H9 (cell line): ENCODE measurements around the gene CDH1. TPM values are rescaled to one million over a fixed set of nuclear protein-coding genes. Genes with fewer than 3 reads are reported as not detected.

Source experiments
- DNase-seq: peaks from one replicate; pipeline ENCODE4 v3.0.0-alpha.2; 2017
- H2AFZ ChIP-seq: one replicate; pipeline ENCODE4 v1.6.1; 2013; ENCODE audit warnings: mild to moderate bottlenecking, low read length, control low read depth, moderate library complexity
- H2AK5ac ChIP-seq: 2 replicates; pipeline ENCODE4 v1.6.1; 2013; ENCODE audit warnings: low read length, control low read depth, mixed read lengths; ENCODE audit not compliant: insufficient read length
- H2BK120ac ChIP-seq: one replicate; pipeline ENCODE4 v1.6.1; 2013; ENCODE audit warnings: low read depth, mild to moderate bottlenecking, low read length, control low read depth, inconsistent platforms; ENCODE audit not compliant: poor library complexity, severe bottlenecking
- H2BK12ac ChIP-seq: 2 replicates; pipeline ENCODE4 v1.6.1; 2013; ENCODE audit warnings: low read length, control low read depth, mixed read lengths, low read depth; ENCODE audit not compliant: insufficient read length
- H2BK15ac ChIP-seq: 2 replicates; pipeline ENCODE4 v1.6.1; 2013; ENCODE audit warnings: low read depth, low read length, control low read depth
- H2BK20ac ChIP-seq: one replicate; pipeline ENCODE4 v1.6.1; 2013; ENCODE audit warnings: low read depth, mild to moderate bottlenecking, low read length, control low read depth, inconsistent platforms; ENCODE audit not compliant: poor library complexity, severe bottlenecking
- H2BK5ac ChIP-seq: 2 replicates; pipeline ENCODE4 v1.6.1; 2013; ENCODE audit warnings: low read length, control low read depth, mixed read lengths; ENCODE audit not compliant: insufficient read length
- H3K14ac ChIP-seq: 2 replicates; pipeline ENCODE4 v1.6.1; 2013; ENCODE audit warnings: low read length, control low read depth; ENCODE audit not compliant: insufficient read depth
- H3K18ac ChIP-seq: 2 replicates; pipeline ENCODE4 v1.6.1; 2013; ENCODE audit warnings: low read depth, mild to moderate bottlenecking, mixed read lengths, low read length, control low read depth; ENCODE audit not compliant: insufficient read length
- H3K23ac ChIP-seq: 2 replicates; pipeline ENCODE4 v1.6.1; 2013; ENCODE audit warnings: low read length, control low read depth, mixed read lengths, low read depth; ENCODE audit not compliant: insufficient read length
- H3K23me2 ChIP-seq: 2 replicates; pipeline ENCODE4 v1.6.1; 2013; ENCODE audit warnings: low read depth, mild to moderate bottlenecking, mixed read lengths, low read length, control low read depth; ENCODE audit not compliant: insufficient read length, poor library complexity, severe bottlenecking
- H3K27ac ChIP-seq: 2 replicates; pipeline ENCODE4 v1.5.1; 2013; ENCODE audit warnings: low read length, control low read depth, mixed read lengths, low read depth; ENCODE audit not compliant: insufficient read length
- H3K27me3 ChIP-seq: 2 replicates; pipeline ENCODE4 v1.6.1; 2013; ENCODE audit warnings: low read length, control low read depth, inconsistent platforms; ENCODE audit not compliant: insufficient read depth
- H3K4ac ChIP-seq: 2 replicates; pipeline ENCODE4 v1.6.1; 2013; ENCODE audit warnings: low read depth, mild to moderate bottlenecking, control low read depth, inconsistent platforms, low read length, moderate library complexity
- H3K4me1 ChIP-seq: 2 replicates; pipeline ENCODE4 v1.6.1; 2013; ENCODE audit warnings: low read length, control low read depth, inconsistent platforms; ENCODE audit not compliant: insufficient read depth
- H3K4me2 ChIP-seq: 2 replicates; pipeline ENCODE4 v1.6.1; 2013; ENCODE audit warnings: low read length, control low read depth, mixed read lengths; ENCODE audit not compliant: insufficient read length, insufficient read depth
- H3K56ac ChIP-seq: 2 replicates; pipeline ENCODE4 v1.6.1; 2013; ENCODE audit warnings: low read depth, mild to moderate bottlenecking, mixed read lengths, low read length, control low read depth; ENCODE audit not compliant: insufficient read length
- H3K79me1 ChIP-seq: 2 replicates; pipeline ENCODE4 v1.6.1; 2013; ENCODE audit warnings: low read depth, mild to moderate bottlenecking, moderate library complexity, low read length, control low read depth, inconsistent platforms; ENCODE audit not compliant: insufficient read depth, poor library complexity, severe bottlenecking
- H3K79me2 ChIP-seq: 2 replicates; pipeline ENCODE4 v1.6.1; 2013; ENCODE audit warnings: low read length, control low read depth, inconsistent platforms; ENCODE audit not compliant: insufficient read depth
- H3K9ac ChIP-seq: 2 replicates; pipeline ENCODE4 v1.6.1; 2013; ENCODE audit warnings: low read length, control low read depth, mixed read lengths; ENCODE audit not compliant: insufficient read length; ENCODE audit errors: extremely low read depth
- H3K9me3 ChIP-seq: one replicate; pipeline ENCODE4 v1.6.1; 2013; ENCODE audit warnings: low read depth, low read length, inconsistent platforms; ENCODE audit not compliant: control insufficient read depth
- H3T11ph ChIP-seq: one replicate; pipeline ENCODE4 v1.6.1; 2013; ENCODE audit warnings: mild to moderate bottlenecking, low read length, control low read depth, inconsistent platforms
- H4K20me1 ChIP-seq: one replicate; pipeline ENCODE4 v1.6.1; 2013; ENCODE audit not compliant: control insufficient read depth, insufficient read length, insufficient read depth
- H4K5ac ChIP-seq: 2 replicates; pipeline ENCODE4 v1.6.1; 2013; ENCODE audit warnings: low read depth, mild to moderate bottlenecking, mixed read lengths, low read length, control low read depth; ENCODE audit not compliant: insufficient read length
- H4K8ac ChIP-seq: replicated peaks from 2 replicates; pipeline ENCODE4 v1.6.1; 2013; ENCODE audit warnings: low read length, control low read depth, mixed read lengths, low read depth; ENCODE audit not compliant: insufficient read length
- H4K91ac ChIP-seq: 2 replicates; pipeline ENCODE4 v1.6.1; 2013; ENCODE audit warnings: low read depth, mild to moderate bottlenecking, moderate library complexity, mixed read lengths, low read length, control low read depth; ENCODE audit not compliant: insufficient read length
- H3K27ac Mint-ChIP-seq, 3 experiments: 2 replicates in 2 of 3; 3 replicates in 1 of 3; pipeline ENCODE4 v1.8.0; 2020 to 2021; ENCODE audit warnings: mixed read lengths in 3 of 3, mild to moderate bottlenecking in 1 of 3, moderate library complexity in 1 of 3
- H3K27me3 Mint-ChIP-seq: 2 replicates; pipeline ENCODE4 v1.8.0; 2021; ENCODE audit warnings: low read depth, mild to moderate bottlenecking, moderate library complexity, mixed read lengths
- H3K36me3 Mint-ChIP-seq, 3 experiments: 2 replicates in 2 of 3; 3 replicates in 1 of 3; pipeline ENCODE4 v1.8.0; 2020 to 2021; ENCODE audit warnings: low read depth in 3 of 3, mixed read lengths in 3 of 3; ENCODE audit not compliant: insufficient read depth in 1 of 3
- H3K4me1 Mint-ChIP-seq, 2 experiments: 2 replicates each; pipeline ENCODE4 v1.8.0; 2020; ENCODE audit warnings: mixed read lengths in 2 of 2
- H3K4me3 Mint-ChIP-seq, 2 experiments: 2 replicates in 1 of 2; 3 replicates in 1 of 2; pipeline ENCODE4 v1.8.0; 2020 to 2021; ENCODE audit warnings: mild to moderate bottlenecking in 2 of 2, mixed read lengths in 2 of 2, moderate library complexity in 1 of 2
- H3K9me3 Mint-ChIP-seq, 2 experiments: 2 replicates in 1 of 2; 3 replicates in 1 of 2; pipeline ENCODE4 v1.8.0; 2020; ENCODE audit warnings: mild to moderate bottlenecking in 2 of 2, mixed read lengths in 2 of 2, moderate library complexity in 1 of 2
- WGBS: extraction: QIAGEN DNeasy Blood & Tissue Kit; methylation state at CpG from one replicate; pipeline ENCODE4 v1.1.7; 2013; ENCODE audit warnings: missing lambda C conversion rate, low lambda C conversion rate, mixed read lengths; ENCODE audit not compliant: insufficient read length; ENCODE audit errors: extremely low coverage; 5-methylcytosine and 5-hydroxymethylcytosine counted together
- total RNA-seq: library from RNA; stranded (reverse); gene quantifications from 2 replicates; pipeline ENCODE4 v1.2.1, GENCODE V29; 2021
- TF ChIP-seq, protein P1 (sequence below): fragments of 200-600 bp; sonication (generic); conservative IDR thresholded peaks from 3 replicates; pipeline ENCODE4 v1.8.0; 2021; ENCODE audit warnings: antibody characterized with exemption, mild to moderate bottlenecking

Gene CDH1
- total RNA-seq, 1 experiment from 2014 or later: 237 TPM

DNA sequence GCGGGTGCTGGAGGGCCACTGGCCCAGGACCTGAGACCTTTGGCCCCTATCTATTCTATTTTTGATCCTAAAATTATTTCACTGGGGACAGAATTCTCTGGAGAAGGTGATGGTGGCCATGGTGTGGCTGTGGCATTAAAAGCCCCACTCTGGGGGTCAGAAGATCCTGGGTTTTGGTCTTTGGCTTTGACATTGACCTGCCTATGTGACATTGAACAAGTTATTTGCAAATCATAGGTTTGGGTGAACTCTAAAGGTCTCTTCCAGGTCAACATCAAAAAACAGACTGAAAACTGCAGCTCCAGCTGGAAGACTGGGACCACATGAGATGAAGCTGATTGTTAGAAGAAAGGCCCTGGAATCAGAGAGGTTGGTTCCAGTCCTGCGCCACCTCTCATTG is 2.3 kb upstream of the CDH1 start:
- Histone ChIP-seq H3T11ph (no peak overlapping the region), H3K18ac (no peak overlapping the region), H3K79me2 (no peaks in the 10 kb centered on the region), H2BK120ac (no peak overlapping the region), H3K23ac (no peak overlapping the region), H4K91ac (no peak overlapping the region), H3K4me1 (peaks cover 9% of the 10 kb centered on the region; the same call in 1 of the 2 replicates), H3K4me2 (no peak overlapping the region), H3K23me2 (peaks cover 12% of the 10 kb centered on the region), H2AFZ (no peak overlapping the region), H3K27ac (no peak overlapping the region), H4K8ac (no peak overlapping the region), H4K5ac (no peak overlapping the region), H3K14ac (no peak overlapping the region), H4K20me1 (no peaks in the 10 kb centered on the region), H3K56ac (no peak overlapping the region), H3K27me3 (no peaks in the 10 kb centered on the region), H2AK5ac (no peak overlapping the region), H2BK20ac (no peak overlapping the region), H3K9me3 (no peaks in the 10 kb centered on the region), H3K9ac (no peak overlapping the region), H3K79me1 (no peaks in the 10 kb centered on the region), H2BK12ac (no peak overlapping the region), H2BK5ac (no peak overlapping the region), H3K4ac (no peak overlapping the region), H2BK15ac (no peak overlapping the region)
- TF ChIP-seq, protein P1, sequence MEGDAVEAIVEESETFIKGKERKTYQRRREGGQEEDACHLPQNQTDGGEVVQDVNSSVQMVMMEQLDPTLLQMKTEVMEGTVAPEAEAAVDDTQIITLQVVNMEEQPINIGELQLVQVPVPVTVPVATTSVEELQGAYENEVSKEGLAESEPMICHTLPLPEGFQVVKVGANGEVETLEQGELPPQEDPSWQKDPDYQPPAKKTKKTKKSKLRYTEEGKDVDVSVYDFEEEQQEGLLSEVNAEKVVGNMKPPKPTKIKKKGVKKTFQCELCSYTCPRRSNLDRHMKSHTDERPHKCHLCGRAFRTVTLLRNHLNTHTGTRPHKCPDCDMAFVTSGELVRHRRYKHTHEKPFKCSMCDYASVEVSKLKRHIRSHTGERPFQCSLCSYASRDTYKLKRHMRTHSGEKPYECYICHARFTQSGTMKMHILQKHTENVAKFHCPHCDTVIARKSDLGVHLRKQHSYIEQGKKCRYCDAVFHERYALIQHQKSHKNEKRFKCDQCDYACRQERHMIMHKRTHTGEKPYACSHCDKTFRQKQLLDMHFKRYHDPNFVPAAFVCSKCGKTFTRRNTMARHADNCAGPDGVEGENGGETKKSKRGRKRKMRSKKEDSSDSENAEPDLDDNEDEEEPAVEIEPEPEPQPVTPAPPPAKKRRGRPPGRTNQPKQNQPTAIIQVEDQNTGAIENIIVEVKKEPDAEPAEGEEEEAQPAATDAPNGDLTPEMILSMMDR: no peak
- Mint-ChIP-seq H3K4me1 (peaks cover 34 to 43% of the 10 kb centered on the region in 2 experiments), H3K9me3 (no peaks in the 10 kb centered on the region; a peak in 1 of 5 replicates), H3K27ac (no peak overlapping the region), H3K4me3 (no peak overlapping the region; a peak in 1 of 5 replicates), H3K36me3 (peaks cover 0 to 4% (median 2%) of the 10 kb centered on the region in 3 experiments; a peak in 3 of 7 replicates), H3K27me3 (peaks cover 2% of the 10 kb centered on the region; the same call in 1 of the 2 replicates)
- WGBS: no CpG with 5 or more reads among the region's 2 CpGs
- DNase-seq: no peak
